K562 (cell line): ENCODE results near the gene HDAC3. TPM values are rescaled to one million over a fixed set of nuclear protein-coding genes. Genes with fewer than 3 reads are reported as not detected.

Experiments
- CBFA2T2 ChIP-seq: fragments of 450-650 bp; conservative IDR thresholded peaks from 2 replicates; pipeline ENCODE4 v1.6.1; 2017; ENCODE audit warnings: mild to moderate bottlenecking
- CCAR2 ChIP-seq: fragments of 200-400 bp; formaldehyde crosslinking; IDR thresholded peaks from 2 replicates; pipeline ENCODE4 v1.6.1; 2017; ENCODE audit warnings: mild to moderate bottlenecking, low read depth, low read length
- CLOCK ChIP-seq: fragments of 250-450 bp; sonication (Bioruptor Pico); IDR thresholded peaks from 2 replicates; pipeline ENCODE4 v1.4.0; 2020; ENCODE audit warnings: mild to moderate bottlenecking, moderate library complexity, borderline replicate concordance
- ERF ChIP-seq: fragments of 450-650 bp; formaldehyde crosslinking; IDR thresholded peaks from 2 replicates; pipeline ENCODE4 v1.4.0; 2020; ENCODE audit warnings: mild to moderate bottlenecking, mixed read lengths
- FOS ChIP-seq: IDR thresholded peaks from 3 replicates; pipeline ENCODE4 v1.6.1; 2011; ENCODE audit not compliant: insufficient read length; ENCODE audit errors: extremely low read depth
- FOXO4 ChIP-seq: fragments of 450-650 bp; formaldehyde crosslinking; IDR thresholded peaks from 2 replicates; pipeline ENCODE4 v1.4.0; 2020; ENCODE audit warnings: mild to moderate bottlenecking, moderate library complexity
- GABPA ChIP-seq: fragments of 200-800 bp; sonication (Bioruptor generic); conservative IDR thresholded peaks from 2 replicates; pipeline ENCODE4 v1.6.1; 2016; ENCODE audit warnings: low read depth, missing genetic modification characterization, missing compliant biosample characterization
- HMG20A ChIP-seq: fragments of 450-650 bp; formaldehyde crosslinking; conservative IDR thresholded peaks from 2 replicates; pipeline ENCODE4 v1.4.0; 2020; ENCODE audit warnings: mild to moderate bottlenecking, mixed read lengths
- HNRNPLL ChIP-seq: fragments of 200-400 bp; formaldehyde crosslinking; IDR thresholded peaks from 2 replicates; pipeline ENCODE4 v1.6.1; 2017; ENCODE audit warnings: low read length, low read depth, mild to moderate bottlenecking; ENCODE audit not compliant: poor library complexity, severe bottlenecking
- MEF2D ChIP-seq: conservative IDR thresholded peaks from 2 replicates; pipeline ENCODE4 v1.6.1; 2016; ENCODE audit warnings: low read depth, missing genetic modification characterization, missing compliant biosample characterization
- MLLT1 ChIP-seq, 2 experiments: fragments of 450-650 bp; IDR thresholded peaks; 2 replicates each; pipeline ENCODE4 v1.6.1; 2016
- MXD1 ChIP-seq: fragments of 250-450 bp; sonication (Bioruptor Pico); IDR thresholded peaks from 2 replicates; pipeline ENCODE4 v1.8.0; 2021; ENCODE audit warnings: borderline replicate concordance, mild to moderate bottlenecking, moderate library complexity; ENCODE audit not compliant: poor library complexity, severe bottlenecking
- NEUROD1 ChIP-seq: fragments of 150-350 bp; IDR thresholded peaks from 2 replicates; pipeline ENCODE4 v1.6.1; 2014; ENCODE audit warnings: borderline replicate concordance, low read length, low read depth; ENCODE audit not compliant: partially characterized antibody
- NFYB ChIP-seq: IDR thresholded peaks from 2 replicates; pipeline ENCODE4 v1.6.1; 2011; ENCODE audit warnings: mild to moderate bottlenecking, moderate library complexity; ENCODE audit not compliant: insufficient read length; ENCODE audit errors: extremely low read depth
- POLR2B ChIP-seq: fragments of 450-650 bp; IDR thresholded peaks from 2 replicates; pipeline ENCODE4 v1.6.1; 2018; ENCODE audit warnings: low read depth; ENCODE audit not compliant: partially characterized antibody
- RAD21 ChIP-seq, 2 experiments: fragments of 250-450 bp in 1 of 2; fragments of 450-650 bp in 1 of 2; sonication (Bioruptor Pico) in 1 of 2; formaldehyde crosslinking in 1 of 2; IDR thresholded peaks in 1 of 2; conservative IDR thresholded peaks in 1 of 2; 2 replicates each; pipeline versions ENCODE4 v1.4.0 to v1.8.0; 2020 to 2022; ENCODE audit warnings: mild to moderate bottlenecking in 2 of 2, moderate library complexity in 1 of 2
- SMAD2 ChIP-seq: fragments of 150-350 bp; IDR thresholded peaks from 2 replicates; pipeline ENCODE4 v1.6.1; 2014; ENCODE audit warnings: low read depth, mild to moderate bottlenecking, low read length
- SMARCB1 ChIP-seq: IDR thresholded peaks from 2 replicates; pipeline ENCODE4 v1.6.1; 2011; ENCODE audit warnings: improper control_type of control experiment, low read depth; ENCODE audit not compliant: insufficient read length
- SPI1 ChIP-seq: IDR thresholded peaks from 2 replicates; pipeline ENCODE4 v1.6.1; 2011; ENCODE audit warnings: low read depth, low read length, control low read depth, borderline replicate concordance
- ZNF668 ChIP-seq: fragments of 250-450 bp; sonication (Bioruptor Pico); IDR thresholded peaks from 2 replicates; pipeline ENCODE4 v1.8.0; 2022; ENCODE audit warnings: mild to moderate bottlenecking, inconsistent platforms
- ZNF707 ChIP-seq: fragments of 250-450 bp; sonication (Bioruptor Pico); conservative IDR thresholded peaks from 2 replicates; pipeline ENCODE4 v1.8.0; 2022; ENCODE audit warnings: inconsistent platforms, mild to moderate bottlenecking, moderate library complexity
- polyA plus RNA-seq, 8 experiments: library from polyadenylated mRNA; depleted of rRNA in 4 of 8; stranded (reverse) in 5 of 8; unstranded in 3 of 8; fragments of >200 nt; fragmentation: Nextera tagmentation in 2 of 8; fragmentation: Illumina TruSeq in 1 of 8; extraction: Ambion mirVana in 2 of 8; extraction: Trizol in 1 of 8; gene quantifications; 2 replicates each; pipeline versions ENCODE4 v1.2.1 to v1.2.3, GENCODE V29; 2011 to 2014; ENCODE audit warnings: inconsistent platforms in 1 of 8, missing spikeins in 1 of 8
- total RNA-seq, 7 experiments: library from RNA; depleted of rRNA in 6 of 7; stranded (reverse); fragments of >200 nt in 6 of 7; fragmentation: Illumina TruSeq in 2 of 7; extraction: Trizol in 2 of 7; gene quantifications; 2 replicates each; pipeline versions ENCODE4 v1.2.1 to v1.2.3, GENCODE V29; 2011 to 2021; ENCODE audit warnings: low replicate concordance in 1 of 7

HDAC3 gene
- total and polyA plus RNA-seq, 9 of the 15 experiments (the other 6 are each of a cell fraction or from before 2014, with no cell fraction given), result 89.7 to 191 (median 119) TPM

GRCh38 chr5:141650851-141651727 is 14.4 kb upstream of the HDAC3 start, which contains the start of gene FCHSD1 (continued):
- TF ChIP-seq CLOCK (CRISPR knock-in tag) (no peak), CBFA2T2 (no peak), ZNF668 (no peak), SMAD2 (no peak), ERF (CRISPR knock-in tag) (no peak), MXD1 (CRISPR knock-in tag) (no peak), RAD21 (CRISPR knock-in tag; conservative IDR thresholded peaks at IDR 0.05 in 1 of 2, IDR thresholded peaks at IDR 0.05 in 1 of 2) (no peak), GABPA (tag) (peak; percentile 39; the same call in 1 of the 2 replicates), FOXO4 (CRISPR knock-in tag) (no peak), CCAR2 (no peak), SPI1 (0 out of 2 replicates have a peak, but pooled peaks have one; percentile 0), HMG20A (CRISPR knock-in tag) (no peak), FOS (no peak), NFYB (no peak), ZNF707 (no peak), POLR2B (no peak), MEF2D (tag) (no peak), HNRNPLL (peak; percentile 73), SMARCB1 (no peak), MLLT1 (IDR thresholded peaks at IDR 0.05) (no peak), NEUROD1 (no peak)
